H1 (cell line): ENCODE data around the gene ANKLE1. TPM values are rescaled to one million over a fixed set of nuclear protein-coding genes. Genes with fewer than 3 reads are reported as not detected.

Source experiments
- CTCF ChIA-PET: fragments of 300-600 bp; sonication (Branson Sonifier 250); formaldehyde crosslinking; loops from one replicate; lab custom pipeline; 2021; ENCODE audit not compliant: partially characterized antibody; lab: Charles Lee
- POLR2A ChIA-PET: fragments of 300-600 bp; sonication (Branson Sonifier 250); formaldehyde crosslinking; loops from one replicate; lab custom pipeline; 2021; ENCODE audit warnings: inconsistent platforms; ENCODE audit not compliant: partially characterized antibody; lab: Charles Lee
- DNase-seq, 2 experiments: peaks; one replicate each; pipeline versions ENCODE4 v3.0.0 to v3.0.0-alpha.2; 2010 to 2022; ENCODE audit warnings: low spot score in 2 of 2, low read depth in 1 of 2, mixed read lengths in 1 of 2
- FAIRE-seq: peaks from 2 replicates; lab custom pipeline; 2011; peaks lifted over from hg19 to GRCh38; lab: Jason Lieb, UNC
- H2AFZ ChIP-seq: 2 replicates; pipeline ENCODE4 v1.8.1; 2012; ENCODE audit warnings: low read length, inconsistent platforms
- H2AK5ac ChIP-seq: 2 replicates; pipeline ENCODE4 v1.6.1; 2013; ENCODE audit warnings: low read depth, low read length
- H2BK120ac ChIP-seq: replicated peaks from 2 replicates; pipeline ENCODE3; 2013; ENCODE audit warnings: low read depth, low read length, inconsistent platforms
- H2BK12ac ChIP-seq: 2 replicates; pipeline ENCODE4 v1.6.1; 2013; ENCODE audit warnings: low read depth, low read length
- H2BK15ac ChIP-seq: 2 replicates; pipeline ENCODE4 v1.6.1; 2013; ENCODE audit warnings: low read length
- H2BK20ac ChIP-seq: 2 replicates; pipeline ENCODE4 v1.6.1; 2013; ENCODE audit warnings: low read length
- H2BK5ac ChIP-seq: 2 replicates; pipeline ENCODE4 v1.6.1; 2013; ENCODE audit warnings: low read depth, low read length
- H3K14ac ChIP-seq: 2 replicates; pipeline ENCODE4 v1.6.1; 2013; ENCODE audit warnings: inconsistent platforms; ENCODE audit not compliant: insufficient read length
- H3K18ac ChIP-seq: 2 replicates; pipeline ENCODE4 v1.6.1; 2013; ENCODE audit warnings: low read length; ENCODE audit errors: extremely low read depth
- H3K23ac ChIP-seq: 2 replicates; pipeline ENCODE4 v1.6.1; 2013; ENCODE audit warnings: inconsistent platforms; ENCODE audit not compliant: insufficient read length
- H3K23me2 ChIP-seq: 2 replicates; pipeline ENCODE4 v1.6.1; 2013; ENCODE audit warnings: low read depth, low read length
- H3K27ac ChIP-seq: 2 replicates; pipeline ENCODE4 v1.6.1; 2011; ENCODE audit warnings: low read depth, low read length, inconsistent platforms
- H3K27me3 ChIP-seq, 4 experiments: replicated peaks in 1 of 4; 1 replicate in 1 of 4; 2 replicates in 3 of 4; pipeline versions ENCODE4 v1.6.1 to v1.8.1; 2011 to 2013; ENCODE audit warnings: low read length in 3 of 4, mild to moderate bottlenecking in 3 of 4, inconsistent platforms in 2 of 4, mixed read lengths in 2 of 4, moderate library complexity in 1 of 4; ENCODE audit not compliant: control insufficient read depth in 3 of 4, insufficient read depth in 3 of 4; ENCODE audit errors: extremely low read depth in 1 of 4
- H3K36me3 ChIP-seq, 4 experiments: 2 replicates each; pipeline versions ENCODE4 v1.6.1 to v1.8.1; 2011 to 2013; ENCODE audit warnings: mild to moderate bottlenecking in 4 of 4, low read length in 3 of 4, moderate library complexity in 2 of 4, control low read depth in 1 of 4, inconsistent platforms in 1 of 4; ENCODE audit not compliant: insufficient read depth in 4 of 4, control insufficient read depth in 2 of 4
- H3K4ac ChIP-seq: replicated peaks from 2 replicates; pipeline ENCODE3; 2013; ENCODE audit warnings: low read length, low read depth, mixed read lengths, inconsistent platforms; ENCODE audit not compliant: insufficient read length
- H3K4me1 ChIP-seq, 4 experiments: replicated peaks in 1 of 4; 1 replicate in 1 of 4; 2 replicates in 3 of 4; pipeline versions ENCODE4 v1.6.1 to v1.8.1; 2011 to 2013; ENCODE audit warnings: low read length in 3 of 4, inconsistent platforms in 2 of 4, mixed read lengths in 1 of 4; ENCODE audit not compliant: insufficient read depth in 4 of 4, control insufficient read depth in 3 of 4
- H3K4me2 ChIP-seq, 2 experiments: 2 replicates each; pipeline versions ENCODE4 v1.6.1 to v1.8.1; 2011 to 2013; ENCODE audit warnings: low read depth in 2 of 2, low read length in 2 of 2, control low read depth in 1 of 2, inconsistent platforms in 1 of 2, mild to moderate bottlenecking in 1 of 2; ENCODE audit not compliant: insufficient read depth in 1 of 2
- H3K4me3 ChIP-seq, 4 experiments: fragments of 200-600, 300-600 bp in 1 of 4; sonication (generic), shearing (Covaris generic), sonication (Bioruptor Twin) in 1 of 4; 2 replicates each; pipeline versions ENCODE4 v1.5.1 to v1.8.1; 2011 to 2016; ENCODE audit warnings: low read length in 4 of 4, low read depth in 3 of 4, control low read depth in 2 of 4, inconsistent platforms in 2 of 4, mild to moderate bottlenecking in 2 of 4, mixed read lengths in 1 of 4, moderate library complexity in 1 of 4; ENCODE audit not compliant: insufficient read depth in 2 of 4; ENCODE audit errors: extremely low read depth in 1 of 4
- H3K56ac ChIP-seq: replicated peaks from 2 replicates; pipeline ENCODE3; 2013; ENCODE audit warnings: low read depth, mild to moderate bottlenecking, mixed read lengths, low read length, inconsistent platforms; ENCODE audit not compliant: insufficient read length
- H3K79me1 ChIP-seq: 2 replicates; pipeline ENCODE4 v1.6.1; 2013; ENCODE audit warnings: low read depth, low read length, control low read depth
- H3K79me2 ChIP-seq, 2 experiments: 2 replicates each; pipeline versions ENCODE4 v1.6.1 to v1.8.1; 2012 to 2013; ENCODE audit warnings: low read length in 2 of 2, mild to moderate bottlenecking in 2 of 2, inconsistent platforms in 1 of 2; ENCODE audit not compliant: insufficient read depth in 2 of 2, control insufficient read depth in 1 of 2
- H3K9ac ChIP-seq, 4 experiments: replicated peaks in 1 of 4; 1 replicate in 1 of 4; 2 replicates in 3 of 4; pipeline versions ENCODE4 v1.6.1 to v1.8.1; 2011 to 2013; ENCODE audit warnings: low read depth in 3 of 4, low read length in 3 of 4, control low read depth in 2 of 4, mild to moderate bottlenecking in 2 of 4, moderate library complexity in 2 of 4, inconsistent platforms in 1 of 4; ENCODE audit errors: extremely low read depth in 1 of 4
- H3K9me3 ChIP-seq, 2 experiments: 2 replicates each; pipeline versions ENCODE4 v1.6.1 to v1.8.1; 2012 to 2013; ENCODE audit warnings: mild to moderate bottlenecking in 2 of 2, moderate library complexity in 2 of 2, control low read depth in 1 of 2, inconsistent platforms in 1 of 2, low read depth in 1 of 2, low read length in 1 of 2, mixed read lengths in 1 of 2; ENCODE audit not compliant: insufficient read depth in 2 of 2
- H4K20me1 ChIP-seq, 2 experiments: replicated peaks in 1 of 2; 2 replicates each; pipeline versions ENCODE3 to v1.8.1; 2011 to 2013; ENCODE audit warnings: inconsistent platforms in 2 of 2, low read length in 2 of 2, mild to moderate bottlenecking in 1 of 2; ENCODE audit not compliant: insufficient read depth in 2 of 2, control insufficient read depth in 1 of 2
- H4K5ac ChIP-seq: 2 replicates; pipeline ENCODE4 v1.6.1; 2013; ENCODE audit warnings: low read length, low read depth, mixed read lengths, inconsistent platforms; ENCODE audit not compliant: insufficient read length
- H4K8ac ChIP-seq: 2 replicates; pipeline ENCODE4 v1.8.0; 2013; ENCODE audit warnings: mild to moderate bottlenecking, moderate library complexity, low read length, inconsistent platforms; ENCODE audit not compliant: insufficient read depth; ENCODE audit errors: extremely low read depth
- H4K91ac ChIP-seq: replicated peaks from 2 replicates; pipeline ENCODE3; 2013; ENCODE audit warnings: low read length, mixed read lengths, inconsistent platforms; ENCODE audit not compliant: insufficient read length
- RAD21 ChIP-seq, 2 experiments: IDR thresholded peaks in 1 of 2; conservative IDR thresholded peaks in 1 of 2; 2 replicates each; pipeline ENCODE4 v1.6.1; 2011; ENCODE audit warnings: low read depth in 2 of 2, low read length in 2 of 2, improper control_type of control experiment in 1 of 2, inconsistent platforms in 1 of 2, mild to moderate bottlenecking in 1 of 2, moderate library complexity in 1 of 2
- SIRT6 ChIP-seq: IDR thresholded peaks from one replicate; pipeline ENCODE4 v1.7.1; 2012; ENCODE audit warnings: low read length, inconsistent platforms
- WGBS, 2 experiments: shearing (Covaris generic) in 1 of 2; methylation state at CpG; one replicate each; pipeline versions ENCODE4 v1.1.6 to v1.1.7; 2013 to 2015; ENCODE audit warnings: low lambda C conversion rate in 2 of 2, mixed read lengths in 2 of 2, inconsistent platforms in 1 of 2, low coverage in 1 of 2, missing lambda C conversion rate in 1 of 2; ENCODE audit not compliant: insufficient replicate concordance in 2 of 2, insufficient coverage in 1 of 2, insufficient read length in 1 of 2; ENCODE audit errors: extremely low coverage in 1 of 2, missing lambda C conversion rate in 1 of 2; 5-methylcytosine and 5-hydroxymethylcytosine counted together
- polyA plus RNA-seq, 7 experiments: library from polyadenylated mRNA; depleted of rRNA in 3 of 7; stranded (reverse) in 5 of 7; unstranded in 2 of 7; fragments of >200 nt in 5 of 7; fragments of 200-250 nt in 2 of 7; gene quantifications; 1 replicate in 5 of 7; 2 replicates in 1 of 7; 4 replicates in 1 of 7; pipeline versions ENCODE4 v1.2.1 to v1.2.3, GENCODE V29; 2011 to 2013; ENCODE audit warnings: missing spikeins in 2 of 7, mixed read lengths in 2 of 7
- total RNA-seq: library from RNA; stranded (reverse); fragmentation: NEBNext Ultra II Directional; extraction: Animal tissue kit (Norgen Biotek cat#: 25700); gene quantifications from 2 replicates; pipeline ENCODE4 v1.2.1, GENCODE V29; 2021
- TF ChIP-seq, protein P1 (sequence below), 3 experiments: IDR thresholded peaks; 1 replicate in 2 of 3; 2 replicates in 1 of 3; pipeline versions ENCODE4 v1.5.1 to v1.6.1; 2011; ENCODE audit warnings: low read length in 3 of 3, mild to moderate bottlenecking in 3 of 3, inconsistent platforms in 2 of 3, low read depth in 1 of 3, moderate library complexity in 1 of 3; ENCODE audit not compliant: insufficient read depth in 1 of 3; ENCODE audit errors: control extremely low read depth in 1 of 3

The ANKLE1 gene
- total and polyA plus RNA-seq, 2 of the 8 experiments (the other 6 are each of a cell fraction or from before 2014, with no cell fraction given), result 6.1 to 9.6 TPM

DNA sequence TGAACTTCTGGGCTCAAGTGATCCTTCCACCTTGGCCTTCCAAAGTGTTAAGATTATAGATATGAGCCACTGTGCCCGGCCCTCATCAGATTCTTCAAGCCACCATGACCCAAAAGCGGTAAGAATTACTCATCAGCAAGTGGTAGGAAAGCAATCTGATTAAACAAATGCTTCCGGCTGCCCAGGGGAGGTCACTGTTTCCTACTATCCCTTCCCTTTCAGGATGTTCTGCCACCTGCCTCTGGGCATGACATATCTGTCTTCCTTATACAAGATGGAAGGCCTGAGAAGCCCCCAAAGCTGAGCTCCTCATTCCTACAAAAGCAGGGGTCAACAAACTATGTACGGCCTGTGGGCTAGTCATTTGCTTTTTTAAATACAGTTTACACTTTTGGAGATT, 14.6 kb downstream of the ANKLE1 start:
- peaks cover 0 to 11% of the 10 kb centered on the region in 2 experiments for H4K20me1 ChIP-seq
- no peak overlapping the region for H2BK20ac ChIP-seq
- H3K4me2 ChIP-seq, result no peak overlapping the region
- no peak overlapping the region for H4K8ac ChIP-seq
- H2BK5ac ChIP-seq, result no peak overlapping the region
- no peaks in the 10 kb centered on the region for H3K27me3 ChIP-seq
- H3K23me2 ChIP-seq, result peaks cover 5% of the 10 kb centered on the region; the same call in 1 of the 2 replicates
- no peak overlapping the region for H3K27ac ChIP-seq
- no peak overlapping the region for H2AFZ ChIP-seq
- TF ChIP-seq RAD21 (IDR thresholded peaks at IDR 0.05 in 1 of 2, conservative IDR thresholded peaks at IDR 0.05 in 1 of 2; ENCODE audit: low read depth in 2 of 2, low read length in 2 of 2) (peak; percentile 8 to 17; a peak in 1 of 4 replicates), SIRT6 (no peak)
- TF ChIP-seq, protein P1, sequence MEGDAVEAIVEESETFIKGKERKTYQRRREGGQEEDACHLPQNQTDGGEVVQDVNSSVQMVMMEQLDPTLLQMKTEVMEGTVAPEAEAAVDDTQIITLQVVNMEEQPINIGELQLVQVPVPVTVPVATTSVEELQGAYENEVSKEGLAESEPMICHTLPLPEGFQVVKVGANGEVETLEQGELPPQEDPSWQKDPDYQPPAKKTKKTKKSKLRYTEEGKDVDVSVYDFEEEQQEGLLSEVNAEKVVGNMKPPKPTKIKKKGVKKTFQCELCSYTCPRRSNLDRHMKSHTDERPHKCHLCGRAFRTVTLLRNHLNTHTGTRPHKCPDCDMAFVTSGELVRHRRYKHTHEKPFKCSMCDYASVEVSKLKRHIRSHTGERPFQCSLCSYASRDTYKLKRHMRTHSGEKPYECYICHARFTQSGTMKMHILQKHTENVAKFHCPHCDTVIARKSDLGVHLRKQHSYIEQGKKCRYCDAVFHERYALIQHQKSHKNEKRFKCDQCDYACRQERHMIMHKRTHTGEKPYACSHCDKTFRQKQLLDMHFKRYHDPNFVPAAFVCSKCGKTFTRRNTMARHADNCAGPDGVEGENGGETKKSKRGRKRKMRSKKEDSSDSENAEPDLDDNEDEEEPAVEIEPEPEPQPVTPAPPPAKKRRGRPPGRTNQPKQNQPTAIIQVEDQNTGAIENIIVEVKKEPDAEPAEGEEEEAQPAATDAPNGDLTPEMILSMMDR (IDR thresholded peaks at IDR 0.05; ENCODE audit: control extremely low read depth in 1 of 3, insufficient read depth in 1 of 3, low read depth in 1 of 3, low read length in 3 of 3), result peak in 1 of 3 experiments; percentile 22; a peak in 1 of 4 replicates
- peaks cover 0 to 6% of the 10 kb centered on the region in 2 experiments; a peak in 1 of 4 replicates for H3K79me2 ChIP-seq
- H2BK120ac ChIP-seq, result no peak overlapping the region
- no peak overlapping the region for H3K56ac ChIP-seq
- 92% methylated on average over 4 of the region's 4 CpGs; no CpG with 5 or more reads in 1 of the 2 experiments for WGBS, 2 experiments
- H3K14ac ChIP-seq, result no peak overlapping the region
- H3K9ac ChIP-seq, result no peak overlapping the region
- peaks cover 7% of the 10 kb centered on the region for H3K79me1 ChIP-seq
- no peak overlapping the region for H2AK5ac ChIP-seq
- H4K91ac ChIP-seq, result no peak overlapping the region
- H3K4me1 ChIP-seq, result peaks cover 0 to 5% (median 4%) of the 10 kb centered on the region in 4 experiments; a peak in 5 of 7 replicates
- no peak overlapping the region for H2BK15ac ChIP-seq
- CTCF ChIA-PET, result interaction anchor here (2.0 kb wide), 1 partner anchor 10 kb away, joined by 12 read pairs; the partner anchor contains the start of gene MRPL34
- FAIRE-seq (no peak), DNase-seq (no peak)
- POLR2A ChIA-PET, result interaction anchor here (0.6 to 2.3 kb wide), 4 partner anchors 16 to 69 kb away, joined by 4 to 5 read pairs (median 4); no protein-coding TSS in a partner anchor
- peaks cover 0 to 17% (median 8%) of the 10 kb centered on the region in 4 experiments; a peak in 5 of 8 replicates for H3K36me3 ChIP-seq
- H4K5ac ChIP-seq, result no peak overlapping the region
- H3K4me3 ChIP-seq, result no peak overlapping the region
- H2BK12ac ChIP-seq, result no peak overlapping the region
- no peak overlapping the region for H3K4ac ChIP-seq
- no peak overlapping the region for H3K18ac ChIP-seq
- no peak overlapping the region for H3K23ac ChIP-seq
- peaks cover 0 to 3% of the 10 kb centered on the region in 2 experiments; a peak in 1 of 4 replicates for H3K9me3 ChIP-seq
